Stimulated activated naive B cell treated with anti-CD40 and anti-IgM and Interleukin-4, amounts not matched to agents 10 μg/mL and 1 μg/mL and 100 μg/mL, for 72 hours (primary cell): Measurements from ENCODE around the gene ZNF670.

ENCODE experiments used
- ATAC-seq, 2 donors: fragments of 150-1000 bp; cut with Tn5 transposase; replicated peaks; 2 replicates each; pipeline ENCODE4 v1.10.0; 2021; ENCODE audit warnings: moderate library complexity in 1 of 2
- DNase-seq: peaks from one replicate; pipeline ENCODE4 v3.0.0; 2021
- H3K27ac Mint-ChIP-seq: one replicate; pipeline ENCODE4 v1.8.0; 2022; ENCODE audit warnings: mild to moderate bottlenecking, mixed read lengths
- H3K27me3 Mint-ChIP-seq, 2 donors: one replicate each; pipeline ENCODE4 v1.8.0; 2022; ENCODE audit warnings: mixed read lengths in 2 of 2
- H3K36me3 Mint-ChIP-seq, 2 donors: one replicate each; pipeline ENCODE4 v1.8.0; 2022; ENCODE audit warnings: mixed read lengths in 2 of 2, mild to moderate bottlenecking in 1 of 2
- H3K4me1 Mint-ChIP-seq, 2 donors: one replicate each; pipeline ENCODE4 v1.8.0; 2022; ENCODE audit warnings: mixed read lengths in 2 of 2, mild to moderate bottlenecking in 1 of 2
- H3K4me3 Mint-ChIP-seq, 2 donors: one replicate each; pipeline ENCODE4 v1.8.0; 2022; ENCODE audit warnings: mild to moderate bottlenecking in 2 of 2, mixed read lengths in 2 of 2, moderate library complexity in 1 of 2
- H3K9me3 Mint-ChIP-seq, 2 donors: one replicate each; pipeline ENCODE4 v1.8.0; 2022; ENCODE audit warnings: mixed read lengths in 2 of 2, mild to moderate bottlenecking in 1 of 2

The ZNF670 gene

DNA sequence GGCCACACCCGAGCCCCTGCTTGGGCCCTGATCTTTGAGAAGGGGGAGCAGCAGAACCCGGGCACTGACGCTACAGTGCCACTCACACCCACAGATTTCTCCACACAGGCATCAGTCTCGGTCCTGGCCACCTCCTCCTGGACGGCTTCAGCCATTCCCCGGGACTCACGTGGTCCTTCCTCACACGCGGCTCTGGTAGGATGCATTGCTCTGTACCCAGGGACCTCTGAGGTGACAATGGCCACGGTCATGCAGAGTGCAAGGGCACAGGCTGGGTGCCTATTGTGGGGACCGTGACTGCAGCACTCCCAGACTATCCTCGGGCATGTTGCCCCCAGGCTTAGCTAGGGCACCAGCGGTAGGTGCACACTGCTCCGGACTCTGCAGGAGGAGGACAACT lies 11.8 kb upstream of the ZNF670 start:
- no peak for DNase-seq
- H3K4me3 Mint-ChIP-seq, result no peak overlapping the region

DNA sequence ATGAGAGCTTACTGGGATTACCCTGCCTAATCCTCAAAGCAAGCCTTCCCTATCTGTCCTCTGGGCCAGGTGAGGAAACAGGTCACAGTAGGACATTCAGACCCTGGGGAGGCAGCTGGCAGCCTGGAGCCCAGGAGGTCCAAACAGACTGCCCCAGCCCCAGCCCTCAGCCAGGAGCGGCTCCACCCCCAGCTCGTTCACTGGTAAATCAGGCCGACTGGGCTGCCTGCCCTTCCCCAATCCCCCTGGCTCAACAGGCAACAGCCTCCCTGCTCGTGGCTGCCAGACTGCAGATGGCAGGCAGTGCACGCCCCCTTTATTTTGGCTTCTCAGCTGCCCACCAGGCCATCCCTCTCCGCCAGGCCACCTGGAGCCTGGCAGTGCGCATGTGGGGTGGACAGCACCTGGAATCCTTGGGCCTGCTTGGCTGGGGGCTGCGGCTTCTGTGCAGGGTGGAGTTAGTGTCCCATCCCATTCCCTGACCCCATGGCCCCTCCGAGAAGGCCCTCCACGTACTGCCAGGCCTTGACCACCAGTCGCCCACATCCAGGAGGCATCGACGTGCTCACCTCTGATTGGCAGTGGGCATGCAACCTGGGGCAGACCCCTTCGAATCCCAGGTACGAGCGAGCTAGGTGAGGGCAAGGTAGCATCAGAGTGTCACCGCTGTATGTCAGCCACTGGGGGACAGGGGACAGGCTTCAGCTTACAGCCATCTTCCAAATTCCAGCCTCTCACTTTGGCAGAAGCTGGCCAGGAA lies 11.2 kb upstream of the ZNF670 start:
- Mint-ChIP-seq H3K4me1 (no peaks in the 10 kb centered on the region), H3K36me3 (peaks cover 0 to 8% of the 10 kb centered on the region in 2 donors), H3K27me3 (peaks cover 0 to 4% of the 10 kb centered on the region in 2 donors), H3K4me3 (no peak overlapping the region), H3K27ac (no peak overlapping the region), H3K9me3 (peaks cover 3 to 4% of the 10 kb centered on the region in 2 donors)
- no peak for DNase-seq
- no peak for ATAC-seq

More for the DNA sequence above, 11.8 kb upstream of the ZNF670 start:
- peaks cover 0 to 3% of the 10 kb centered on the region in 2 donors for H3K36me3 Mint-ChIP-seq
- no peak for ATAC-seq
- no peak overlapping the region for H3K27ac Mint-ChIP-seq
- H3K9me3 Mint-ChIP-seq, result no peaks in the 10 kb centered on the region
- H3K27me3 Mint-ChIP-seq, result no peaks in the 10 kb centered on the region
- H3K4me1 Mint-ChIP-seq, result no peaks in the 10 kb centered on the region

DNA sequence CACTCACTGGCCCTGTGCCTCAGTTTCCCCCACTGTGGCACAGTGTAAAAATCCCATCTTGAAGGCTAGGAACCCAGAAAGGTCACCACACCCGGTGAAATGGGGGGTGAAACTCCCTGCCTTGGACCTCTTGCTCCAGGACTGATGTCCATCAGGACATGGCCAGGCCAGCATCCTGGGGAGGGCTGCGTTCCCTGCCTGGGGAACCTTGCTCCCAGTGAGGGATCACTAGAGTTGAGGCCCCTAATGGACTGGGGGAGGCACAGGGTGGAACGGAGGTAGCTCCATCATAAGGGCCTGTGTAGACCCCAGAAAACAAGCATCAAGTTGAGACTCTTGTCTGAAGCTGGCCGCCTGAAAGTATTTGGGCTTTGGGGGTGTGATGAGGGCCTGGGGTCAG lies 10.4 kb upstream of the ZNF670 start:
- no peak overlapping the region for H3K4me3 Mint-ChIP-seq
- no peaks in the 10 kb centered on the region for H3K4me1 Mint-ChIP-seq
- DNase-seq (no peak), ATAC-seq (no peak)
- H3K36me3 Mint-ChIP-seq, result peaks cover 0 to 8% of the 10 kb centered on the region in 2 donors
- no peak overlapping the region for H3K27ac Mint-ChIP-seq
- peaks cover 0 to 6% of the 10 kb centered on the region in 2 donors for H3K27me3 Mint-ChIP-seq
- H3K9me3 Mint-ChIP-seq, result peaks cover 4 to 7% of the 10 kb centered on the region in 2 donors

DNA sequence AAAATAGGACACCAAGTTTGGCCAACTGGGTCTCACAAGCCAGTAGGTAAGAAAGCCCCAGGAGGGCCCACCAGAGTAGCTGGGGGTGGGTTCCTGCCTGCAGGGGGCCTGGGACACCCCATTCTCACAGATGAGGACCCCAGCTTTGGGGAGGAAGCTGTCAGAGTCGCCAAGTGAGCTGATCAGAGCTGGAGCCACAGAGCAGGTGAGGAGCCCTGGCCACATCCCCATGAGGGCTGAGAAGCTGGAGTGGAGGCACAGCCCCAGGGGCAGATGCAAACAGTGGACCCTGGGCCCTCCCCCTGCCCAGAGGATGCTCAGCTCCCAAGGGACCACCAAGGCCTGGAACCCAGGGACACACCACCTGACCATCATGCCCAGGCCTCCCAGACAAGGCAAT lies 8.6 kb upstream of the ZNF670 start:
- H3K27ac Mint-ChIP-seq, result no peak overlapping the region
- H3K9me3 Mint-ChIP-seq, result peaks cover 4 to 7% of the 10 kb centered on the region in 2 donors
- H3K27me3 Mint-ChIP-seq, result peaks cover 0 to 6% of the 10 kb centered on the region in 2 donors
- peaks cover 0 to 8% of the 10 kb centered on the region in 2 donors for H3K36me3 Mint-ChIP-seq
- ATAC-seq (no peak), DNase-seq (no peak)
- H3K4me3 Mint-ChIP-seq, result no peak overlapping the region
- no peaks in the 10 kb centered on the region for H3K4me1 Mint-ChIP-seq

DNA sequence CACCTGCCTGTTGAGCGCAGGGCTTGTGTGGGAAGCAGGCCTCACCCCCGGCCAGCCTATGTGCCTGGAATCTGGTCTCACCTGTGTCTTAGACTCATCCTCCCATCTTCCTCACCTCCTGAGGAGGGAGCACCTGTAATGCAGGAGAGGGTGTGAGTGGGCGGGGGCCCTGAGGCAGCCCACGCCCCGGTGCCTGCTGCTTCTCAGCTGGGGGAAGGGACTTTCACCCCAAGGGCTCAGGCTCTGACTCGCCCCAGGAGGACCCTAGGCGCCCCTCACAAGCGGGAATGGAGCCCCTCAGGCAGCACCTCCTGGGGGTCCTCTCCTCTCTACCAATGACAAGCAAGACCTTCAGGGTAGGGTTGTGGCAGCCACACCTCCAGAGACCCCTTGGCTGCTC lies 6.7 kb upstream of the ZNF670 start:
- no peaks in the 10 kb centered on the region for H3K4me1 Mint-ChIP-seq
- DNase-seq, result no peak

DNA sequence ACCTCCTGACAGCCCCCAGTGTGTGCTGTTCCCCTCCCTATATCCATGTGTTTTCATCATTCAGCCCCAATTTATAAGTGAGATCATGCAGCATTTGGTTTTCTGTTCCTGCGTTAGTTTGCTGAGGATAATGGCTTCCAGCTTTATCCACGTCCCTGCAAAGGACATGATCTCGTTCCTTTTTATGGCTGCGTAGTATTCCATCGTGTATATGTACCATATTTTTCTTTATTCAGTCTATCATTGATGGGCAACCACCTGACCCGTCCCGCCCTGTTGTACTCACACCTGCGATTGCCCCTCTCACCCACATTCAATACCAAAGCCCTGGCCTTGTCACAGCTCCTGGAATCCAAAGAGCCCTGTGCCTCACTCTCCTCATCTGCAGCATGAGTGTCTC lies 6.2 kb upstream of the ZNF670 start:
- H3K27ac Mint-ChIP-seq, result no peak overlapping the region
- H3K9me3 Mint-ChIP-seq, result peaks cover 4 to 7% of the 10 kb centered on the region in 2 donors
- DNase-seq, result no peak
- H3K27me3 Mint-ChIP-seq, result peaks cover 0 to 6% of the 10 kb centered on the region in 2 donors
- H3K36me3 Mint-ChIP-seq, result peaks cover 0 to 8% of the 10 kb centered on the region in 2 donors
- H3K4me3 Mint-ChIP-seq, result no peak overlapping the region
- peaks cover 0 to 2% of the 10 kb centered on the region in 2 donors for H3K4me1 Mint-ChIP-seq
- no peak for ATAC-seq

More for the DNA sequence above, 6.7 kb upstream of the ZNF670 start:
- H3K4me3 Mint-ChIP-seq, result no peak overlapping the region
- H3K27ac Mint-ChIP-seq, result no peak overlapping the region
- H3K36me3 Mint-ChIP-seq, result peaks cover 0 to 8% of the 10 kb centered on the region in 2 donors
- peaks cover 4 to 7% of the 10 kb centered on the region in 2 donors for H3K9me3 Mint-ChIP-seq
- no peak for ATAC-seq
- H3K27me3 Mint-ChIP-seq, result peaks cover 0 to 6% of the 10 kb centered on the region in 2 donors

DNA sequence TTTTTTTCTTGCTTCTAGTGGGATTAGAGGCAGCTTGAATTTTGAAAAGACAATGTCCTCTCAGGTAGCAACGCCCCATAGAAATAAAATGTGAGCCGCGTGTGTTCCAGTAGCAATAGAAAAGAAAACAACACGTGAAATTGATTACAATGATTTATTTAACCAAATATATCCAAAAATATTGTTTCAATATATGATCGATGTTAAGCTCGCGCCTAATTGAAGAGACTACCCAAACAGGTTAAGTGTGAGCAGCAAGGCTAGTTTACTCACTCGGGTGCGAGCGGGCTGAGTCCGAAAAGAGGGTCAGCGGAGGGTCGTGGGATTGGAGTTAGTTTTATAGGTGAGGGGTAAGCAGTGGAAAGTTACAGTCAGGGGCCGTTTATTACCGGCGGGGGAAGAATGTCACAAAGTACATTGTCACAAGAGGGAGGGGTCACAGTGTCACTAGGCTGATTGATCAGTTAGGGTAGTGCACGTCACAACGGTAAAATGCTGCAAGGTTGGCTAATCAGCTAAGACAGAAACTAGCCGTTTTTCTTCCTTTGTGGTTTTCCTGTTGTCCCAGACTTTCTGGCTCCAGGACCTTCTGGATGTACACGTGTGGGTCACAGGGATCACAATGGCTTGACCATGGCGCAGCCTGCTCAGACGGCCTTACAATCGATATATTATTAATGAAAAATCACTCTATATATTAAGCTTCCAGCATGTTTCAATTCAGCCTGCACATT lies 697 bp upstream of the ZNF670 start:
- ATAC-seq (peak in 1 of 2 donors; percentile 35), DNase-seq (no peak)
- Mint-ChIP-seq H3K27ac (peak overlapping the region; percentile 88), H3K36me3 (peaks cover 7 to 13% of the 10 kb centered on the region in 2 donors), H3K4me1 (peaks cover 10 to 38% of the 10 kb centered on the region in 2 donors), H3K27me3 (no peaks in the 10 kb centered on the region), H3K9me3 (peaks cover 0 to 2% of the 10 kb centered on the region in 2 donors), H3K4me3 (peak overlapping the region; percentile 92 to 98)

DNA sequence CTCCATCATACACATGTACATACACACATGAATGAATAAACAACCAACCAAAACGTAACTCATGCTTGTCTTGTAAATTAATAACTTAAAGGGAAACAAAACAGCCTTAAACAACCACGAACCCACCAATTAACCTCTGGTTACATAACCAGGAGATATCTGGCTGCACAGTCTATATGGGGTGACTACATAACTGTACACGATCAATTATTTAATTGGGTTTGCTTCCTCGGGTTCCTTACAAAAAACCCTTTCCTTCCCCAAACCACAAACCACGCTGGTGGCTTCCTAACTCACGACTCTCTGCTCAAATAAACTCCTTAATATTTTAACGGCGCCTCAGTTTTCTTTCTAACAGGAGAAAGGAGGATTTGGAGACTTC lies 744 bp downstream of the ZNF670 start:
- Mint-ChIP-seq H3K27ac (peak overlapping the region; percentile 88), H3K4me3 (peak overlapping the region; percentile 92 to 98), H3K27me3 (no peaks in the 10 kb centered on the region), H3K4me1 (peaks cover 16 to 44% of the 10 kb centered on the region in 2 donors), H3K9me3 (peaks cover 2 to 4% of the 10 kb centered on the region in 2 donors), H3K36me3 (peaks cover 7 to 21% of the 10 kb centered on the region in 2 donors)
- DNase-seq (no peak), ATAC-seq (peak in 1 of 2 donors; percentile 5)

DNA sequence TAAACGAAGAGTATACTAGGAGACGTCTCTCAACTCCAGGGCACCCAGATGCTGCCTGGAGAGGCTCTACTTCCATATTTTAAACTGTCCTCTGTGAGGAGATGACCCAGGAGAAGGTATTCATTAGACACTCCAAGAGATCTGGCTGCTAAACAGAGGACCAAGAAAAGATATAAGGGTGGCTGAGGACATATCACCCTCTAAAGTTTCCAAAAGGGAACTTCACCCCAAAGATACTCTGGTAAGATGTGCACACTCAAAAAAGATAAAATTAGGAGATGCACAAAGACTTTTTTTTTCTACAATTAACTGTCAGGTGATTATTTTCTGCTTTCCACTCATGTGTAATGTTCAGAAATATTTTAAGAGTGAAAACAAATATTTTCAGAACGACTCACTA lies 1.4 kb downstream of the ZNF670 start:
- Mint-ChIP-seq H3K9me3 (peaks cover 2 to 4% of the 10 kb centered on the region in 2 donors), H3K4me3 (peak overlapping the region; percentile 92 to 98), H3K36me3 (peaks cover 7 to 23% of the 10 kb centered on the region in 2 donors), H3K4me1 (peaks cover 16 to 44% of the 10 kb centered on the region in 2 donors), H3K27ac (no peak overlapping the region), H3K27me3 (no peaks in the 10 kb centered on the region)
- ATAC-seq (no peak), DNase-seq (no peak)

DNA sequence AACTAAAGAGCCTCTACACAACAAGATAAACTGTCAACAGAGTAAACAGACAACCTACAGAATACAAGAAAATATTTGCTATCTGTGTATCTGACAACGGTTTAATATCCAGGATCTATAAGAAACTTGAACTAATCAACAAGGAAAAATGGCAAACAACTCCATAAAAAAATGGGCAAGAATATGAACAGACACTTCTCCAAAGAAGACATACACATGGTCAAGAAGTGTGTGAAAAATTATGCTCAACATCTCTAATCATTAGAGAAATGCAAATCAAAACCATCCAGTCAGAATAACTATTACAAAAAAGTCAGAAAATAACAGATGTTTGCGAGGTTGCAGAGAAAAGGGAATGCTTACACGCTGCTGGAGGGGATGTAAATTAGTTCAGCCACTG lies 8.0 kb downstream of the ZNF670 start:
- Mint-ChIP-seq H3K27ac (no peak overlapping the region), H3K36me3 (peaks cover 26 to 56% of the 10 kb centered on the region in 2 donors), H3K9me3 (peaks cover 16 to 19% of the 10 kb centered on the region in 2 donors), H3K4me1 (peaks cover 12 to 15% of the 10 kb centered on the region in 2 donors), H3K27me3 (no peaks in the 10 kb centered on the region), H3K4me3 (no peak overlapping the region)
- no peak for DNase-seq
- no peak for ATAC-seq

DNA sequence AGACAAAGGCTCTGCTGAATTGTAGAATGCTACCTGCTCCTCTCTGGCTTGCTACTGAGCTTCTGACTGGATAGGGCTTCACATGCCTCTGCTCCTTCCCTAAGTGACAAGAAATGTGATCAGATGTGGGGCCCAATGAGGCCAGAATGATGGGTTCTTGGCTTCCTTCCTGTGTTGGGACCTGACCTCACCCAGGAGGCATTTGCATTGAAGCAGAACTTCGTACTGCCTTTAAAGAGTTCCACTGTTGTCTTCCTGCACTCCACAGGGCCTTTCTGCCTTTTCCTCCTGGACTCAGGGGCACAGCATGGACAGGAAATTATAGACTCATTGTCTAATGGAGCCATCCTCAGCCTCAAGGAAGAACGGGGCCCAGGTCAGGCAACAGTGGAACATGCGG lies 14.3 kb downstream of the ZNF670 start:
- H3K36me3 Mint-ChIP-seq, result peaks cover 40 to 52% of the 10 kb centered on the region in 2 donors
- no peak for ATAC-seq
- no peak overlapping the region for H3K27ac Mint-ChIP-seq
- no peak overlapping the region for H3K4me3 Mint-ChIP-seq
- H3K4me1 Mint-ChIP-seq, result peaks cover 6% of the 10 kb centered on the region in 2 donors
- peaks cover 12% of the 10 kb centered on the region in 2 donors for H3K9me3 Mint-ChIP-seq
- DNase-seq, result no peak
- H3K27me3 Mint-ChIP-seq, result no peaks in the 10 kb centered on the region

DNA sequence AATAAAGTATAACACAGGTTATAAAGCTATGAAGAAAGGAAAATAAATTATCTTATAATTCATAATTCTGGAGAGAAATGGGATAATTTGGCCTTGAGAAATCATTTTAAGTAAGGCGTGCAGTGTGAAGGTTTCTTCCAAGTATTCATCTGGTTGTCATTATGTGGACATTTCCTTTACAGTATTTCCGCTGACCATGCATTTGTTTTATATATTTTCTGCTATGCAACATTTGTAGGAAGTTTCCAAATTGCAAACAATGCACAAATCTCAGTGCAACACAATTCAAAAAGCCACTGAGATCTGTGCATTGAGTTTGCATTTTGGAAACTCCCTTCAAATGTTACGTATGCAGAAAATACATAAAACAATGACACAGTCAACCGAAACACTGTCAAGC lies 17.8 kb downstream of the ZNF670 start:
- Mint-ChIP-seq H3K4me1 (peaks cover 4 to 6% of the 10 kb centered on the region in 2 donors), H3K27me3 (no peaks in the 10 kb centered on the region), H3K36me3 (peaks cover 53 to 60% of the 10 kb centered on the region in 2 donors), H3K4me3 (no peak overlapping the region), H3K9me3 (peaks cover 17 to 25% of the 10 kb centered on the region in 2 donors), H3K27ac (no peak overlapping the region)
- DNase-seq (no peak), ATAC-seq (no peak)

DNA sequence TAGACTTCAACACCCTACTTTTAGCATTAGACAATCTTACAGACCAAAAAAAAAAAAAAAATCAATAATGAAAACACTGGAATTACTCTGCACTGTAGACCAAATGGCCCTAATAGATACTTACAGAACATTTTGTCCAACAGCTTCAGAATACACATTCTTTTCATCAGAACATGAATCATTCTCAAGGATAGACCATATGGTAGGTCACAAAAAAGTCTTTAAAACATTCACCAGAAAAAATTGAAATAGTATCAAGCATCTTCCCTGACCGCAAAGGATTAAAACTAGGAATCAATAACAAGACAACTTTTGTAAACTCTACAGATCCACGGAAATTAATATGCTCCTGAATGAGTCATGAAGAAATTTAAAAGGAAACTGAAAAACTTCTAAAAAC lies 22.5 kb downstream of the ZNF670 start:
- peaks cover 27 to 36% of the 10 kb centered on the region in 2 donors for H3K9me3 Mint-ChIP-seq
- DNase-seq (no peak), ATAC-seq (no peak)
- H3K27me3 Mint-ChIP-seq, result no peaks in the 10 kb centered on the region
- no peak overlapping the region for H3K4me3 Mint-ChIP-seq
- H3K36me3 Mint-ChIP-seq, result peaks cover 49 to 71% of the 10 kb centered on the region in 2 donors
- H3K4me1 Mint-ChIP-seq, result peaks cover 0 to 5% of the 10 kb centered on the region in 2 donors
- no peak overlapping the region for H3K27ac Mint-ChIP-seq

DNA sequence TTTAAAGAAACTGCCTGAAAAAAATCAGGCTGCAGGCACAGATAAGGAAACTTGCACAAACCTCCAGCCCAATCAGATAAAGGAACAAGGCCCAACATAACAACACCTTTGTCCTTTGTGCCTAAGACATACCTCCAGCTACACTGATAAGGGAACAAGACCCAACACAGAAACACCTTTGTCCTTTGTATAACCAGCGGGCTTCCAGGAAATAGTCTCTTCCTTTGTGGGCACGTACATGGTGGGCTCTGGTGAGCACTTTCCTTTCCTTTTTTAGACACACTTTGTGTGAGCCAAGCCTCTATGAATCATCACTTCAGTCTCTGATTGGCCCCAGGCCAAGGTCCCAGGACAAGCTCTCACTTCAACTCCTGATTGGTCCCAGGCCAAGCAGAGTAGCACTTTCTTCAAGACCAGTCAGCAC lies 23.6 kb downstream of the ZNF670 start:
- no peak for DNase-seq
- no peak overlapping the region for H3K4me3 Mint-ChIP-seq
- peaks cover 0 to 5% of the 10 kb centered on the region in 2 donors for H3K4me1 Mint-ChIP-seq
- peaks cover 27 to 39% of the 10 kb centered on the region in 2 donors for H3K9me3 Mint-ChIP-seq
- H3K27me3 Mint-ChIP-seq, result no peaks in the 10 kb centered on the region
- no peak for ATAC-seq
- peaks cover 50 to 69% of the 10 kb centered on the region in 2 donors for H3K36me3 Mint-ChIP-seq
- no peak overlapping the region for H3K27ac Mint-ChIP-seq
